HG03520 (cell line): Measurements from ENCODE around the gene EXOC6.

Source experiments
- ATAC-seq: cut with Tn5 transposase; IDR thresholded peaks from one replicate; pipeline ENCODE4 v1.9.1; 2021; ENCODE audit warnings: mild to moderate bottlenecking, moderate library complexity; ENCODE audit not compliant: unreplicated experiment

EXOC6 gene, protein sequence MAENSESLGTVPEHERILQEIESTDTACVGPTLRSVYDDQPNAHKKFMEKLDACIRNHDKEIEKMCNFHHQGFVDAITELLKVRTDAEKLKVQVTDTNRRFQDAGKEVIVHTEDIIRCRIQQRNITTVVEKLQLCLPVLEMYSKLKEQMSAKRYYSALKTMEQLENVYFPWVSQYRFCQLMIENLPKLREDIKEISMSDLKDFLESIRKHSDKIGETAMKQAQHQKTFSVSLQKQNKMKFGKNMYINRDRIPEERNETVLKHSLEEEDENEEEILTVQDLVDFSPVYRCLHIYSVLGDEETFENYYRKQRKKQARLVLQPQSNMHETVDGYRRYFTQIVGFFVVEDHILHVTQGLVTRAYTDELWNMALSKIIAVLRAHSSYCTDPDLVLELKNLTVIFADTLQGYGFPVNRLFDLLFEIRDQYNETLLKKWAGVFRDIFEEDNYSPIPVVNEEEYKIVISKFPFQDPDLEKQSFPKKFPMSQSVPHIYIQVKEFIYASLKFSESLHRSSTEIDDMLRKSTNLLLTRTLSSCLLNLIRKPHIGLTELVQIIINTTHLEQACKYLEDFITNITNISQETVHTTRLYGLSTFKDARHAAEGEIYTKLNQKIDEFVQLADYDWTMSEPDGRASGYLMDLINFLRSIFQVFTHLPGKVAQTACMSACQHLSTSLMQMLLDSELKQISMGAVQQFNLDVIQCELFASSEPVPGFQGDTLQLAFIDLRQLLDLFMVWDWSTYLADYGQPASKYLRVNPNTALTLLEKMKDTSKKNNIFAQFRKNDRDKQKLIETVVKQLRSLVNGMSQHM

DNA sequence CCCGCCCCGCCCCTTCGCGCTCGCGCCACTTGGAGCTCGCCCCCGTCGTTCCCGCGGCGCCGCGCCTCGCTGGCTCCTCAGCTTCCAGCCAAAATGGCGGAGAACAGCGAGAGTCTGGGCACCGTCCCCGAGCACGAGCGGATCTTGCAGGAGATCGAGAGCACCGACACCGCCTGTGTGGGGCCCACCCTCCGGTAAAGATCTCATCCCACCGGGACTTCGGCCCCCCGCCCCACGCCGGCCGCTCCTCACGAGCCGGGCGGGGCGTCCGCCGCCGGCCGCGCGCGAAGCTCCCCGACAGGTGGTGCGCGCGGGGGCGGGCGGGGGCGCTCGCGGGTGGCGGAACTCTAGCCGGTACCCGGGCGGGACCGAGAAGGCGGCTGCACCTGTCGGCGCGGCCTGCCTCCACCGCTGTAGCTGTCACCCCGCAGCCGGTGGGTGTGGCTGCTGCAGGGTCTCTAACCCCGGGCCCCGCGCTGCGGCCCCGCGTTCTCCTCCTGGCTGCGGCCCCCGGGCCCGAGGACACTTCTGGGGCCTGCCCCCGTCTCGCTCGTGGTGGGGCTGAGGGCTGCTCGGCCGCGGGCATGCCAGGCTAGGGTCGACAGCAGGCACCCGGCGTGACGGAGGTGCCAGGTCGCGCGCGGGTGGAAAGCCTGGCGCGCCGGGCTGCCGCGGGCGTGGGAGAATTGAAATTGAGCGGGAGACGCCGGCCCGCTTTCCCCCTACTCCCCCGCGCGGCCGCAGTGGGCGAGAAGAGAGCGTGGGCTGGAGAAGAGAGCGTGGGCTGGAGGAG lies at the start of gene EXOC6:
EXOC6 (plus strand) TSS at position 80 of the 793 bp plus-strand sequence; CDS start at position 94, 14 bp downstream.
- peak; percentile 69 for ATAC-seq

DNA sequence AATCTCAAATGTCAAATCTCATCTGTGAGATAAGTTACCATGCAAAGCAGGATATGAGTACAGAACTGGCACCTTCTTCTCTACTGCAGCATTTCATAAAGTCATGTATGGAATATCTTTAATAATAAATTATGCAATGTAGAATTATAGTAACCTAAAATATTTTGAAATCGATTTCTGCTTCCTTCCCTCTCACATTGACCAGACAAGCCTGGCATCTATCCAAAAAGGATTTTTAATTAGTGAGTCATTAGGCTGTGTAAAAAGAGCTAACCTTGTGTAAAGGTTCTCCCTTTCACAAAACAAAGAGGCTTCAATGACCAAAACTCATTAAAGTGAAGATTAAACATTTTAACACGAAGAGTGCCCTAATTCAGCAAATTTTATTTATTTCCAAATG lies 48.8 kb upstream of the EXOC6 start:
- no peak for ATAC-seq

DNA sequence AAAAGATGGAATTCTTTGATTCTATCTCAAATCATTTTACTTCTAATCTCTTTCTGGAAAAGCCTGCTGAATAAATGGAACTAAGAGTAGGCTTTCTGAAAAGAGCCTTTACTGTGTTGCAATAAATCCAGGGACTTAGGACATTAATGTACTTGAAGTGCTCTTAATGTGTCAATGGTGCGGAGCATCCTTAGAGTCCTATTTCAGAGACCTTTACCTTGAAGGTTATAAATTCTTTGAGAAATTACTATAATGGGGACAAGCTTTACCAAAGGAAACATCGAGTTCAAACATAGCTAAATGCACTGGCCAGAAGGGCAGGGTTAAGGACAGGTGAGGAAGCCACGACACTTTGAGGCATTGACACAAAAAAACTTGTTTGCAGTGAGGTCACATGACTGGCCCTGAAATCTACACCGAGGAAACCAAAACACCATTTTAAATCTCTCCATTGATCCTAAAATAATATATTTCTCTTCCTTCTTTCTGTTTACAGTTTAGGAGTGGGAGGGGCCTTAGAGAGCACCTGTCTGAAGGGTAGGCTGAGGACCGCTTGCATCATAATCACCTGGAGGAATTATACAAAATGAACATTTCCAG lies 48.1 kb upstream of the EXOC6 start:
- ATAC-seq: no peak

DNA sequence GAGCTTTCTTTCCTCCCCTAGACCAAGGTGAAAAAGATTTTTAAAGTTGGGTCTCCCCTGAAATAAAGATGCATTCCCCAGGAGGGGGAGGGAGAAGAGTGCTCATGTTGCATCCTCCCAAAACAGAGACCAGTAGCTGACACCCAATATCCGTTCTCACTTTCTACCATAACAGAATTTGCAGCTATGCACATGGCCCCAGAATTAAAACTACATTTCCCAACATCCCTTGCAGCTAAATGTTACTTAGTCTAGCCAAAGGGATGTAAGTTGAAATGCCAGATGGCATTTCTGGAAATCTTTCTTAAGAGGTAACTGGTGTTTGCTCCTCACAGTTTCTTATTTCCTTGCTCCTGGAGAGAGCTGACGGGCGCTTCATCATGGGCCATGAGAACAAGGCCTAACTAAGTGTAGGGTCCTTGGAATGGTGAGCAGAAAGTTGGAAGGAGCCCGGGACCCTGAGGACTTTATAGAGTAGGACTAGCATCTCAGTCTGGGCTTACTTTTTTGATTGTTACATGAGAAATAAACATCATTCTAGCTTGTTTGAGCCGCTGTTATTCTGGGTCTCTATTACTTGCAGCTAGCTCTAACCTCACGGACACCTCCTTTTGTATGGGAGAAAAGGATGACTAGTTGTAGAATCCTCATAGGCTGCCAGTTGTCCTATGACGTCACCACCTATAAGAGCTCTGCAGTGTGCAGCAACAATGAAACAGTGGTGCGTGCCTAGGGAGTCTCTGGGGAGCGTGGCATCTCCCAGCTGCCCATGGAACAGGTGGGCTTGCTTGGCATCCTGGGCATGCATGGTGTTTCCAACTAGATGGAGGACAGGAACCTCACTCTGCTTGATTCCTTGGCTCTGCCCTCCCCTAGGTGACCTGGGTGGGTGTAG lies 46.1 kb upstream of the EXOC6 start:
- no peak for ATAC-seq

DNA sequence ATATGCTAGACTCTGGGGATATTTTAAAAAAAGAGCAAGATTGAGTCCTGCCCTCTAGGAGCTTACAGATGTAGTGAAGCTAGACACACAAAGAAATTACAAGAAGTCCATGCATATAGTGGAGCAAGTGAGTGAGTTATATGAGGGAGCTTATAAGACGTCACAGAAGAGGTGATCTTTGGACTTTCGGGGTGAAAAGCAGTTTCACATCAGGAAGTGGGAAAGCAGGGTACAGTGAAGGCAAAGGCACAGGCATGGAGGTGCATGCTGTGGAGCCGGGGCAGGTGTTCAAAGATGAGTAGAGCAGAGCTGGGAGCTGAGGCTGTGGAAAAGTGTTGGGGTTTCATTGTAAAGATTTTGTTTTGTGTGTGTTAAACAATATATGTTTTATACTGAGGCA lies 38.5 kb upstream of the EXOC6 start:
- ATAC-seq: no peak

DNA sequence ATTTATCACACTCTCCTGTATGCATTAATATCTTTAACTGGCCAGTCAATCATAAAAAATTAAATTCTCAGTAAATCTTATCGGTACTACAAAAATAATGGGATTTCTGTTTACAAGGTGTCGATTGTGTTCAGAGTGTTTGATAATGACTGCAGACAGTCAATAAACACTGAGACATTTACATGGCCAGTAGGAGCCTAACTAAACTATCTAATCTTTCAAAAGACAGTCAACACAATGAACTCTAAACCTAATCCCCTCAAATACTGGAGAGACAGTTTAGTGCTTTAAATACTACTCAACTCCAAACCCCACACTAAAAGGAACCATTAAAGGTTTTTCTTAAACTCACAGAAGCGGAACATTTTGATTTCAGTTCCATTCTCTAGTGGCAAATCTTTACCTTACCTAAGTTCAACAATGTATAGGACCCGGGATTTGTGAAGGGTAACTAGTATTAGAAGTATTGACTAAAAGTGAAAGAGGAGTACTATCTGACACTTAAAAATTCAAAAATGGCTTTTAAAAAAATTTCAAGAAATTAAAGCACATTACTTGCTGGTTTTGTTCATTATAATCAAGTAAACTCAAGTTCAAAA lies 37.3 kb upstream of the EXOC6 start:
- no peak for ATAC-seq

DNA sequence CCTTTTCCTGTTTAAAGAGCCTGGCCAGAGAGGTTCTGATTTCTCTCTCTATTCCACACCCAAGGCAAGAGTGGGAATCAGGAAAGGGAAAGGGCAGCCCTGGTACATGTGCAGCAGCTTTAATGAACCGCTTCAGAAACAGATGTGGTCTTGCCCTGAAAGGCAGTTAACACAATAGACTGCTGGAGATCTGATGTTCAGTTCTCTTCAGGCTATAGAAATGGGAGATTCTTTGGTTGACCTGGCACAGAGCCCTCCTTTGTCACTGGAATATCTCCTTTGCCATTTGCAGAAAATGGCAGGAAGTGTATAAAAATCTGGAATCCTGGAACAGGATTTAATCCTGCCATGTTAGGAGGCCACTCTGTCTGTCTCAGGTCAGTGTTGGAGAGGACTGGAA lies 36.3 kb upstream of the EXOC6 start:
- no peak for ATAC-seq

DNA sequence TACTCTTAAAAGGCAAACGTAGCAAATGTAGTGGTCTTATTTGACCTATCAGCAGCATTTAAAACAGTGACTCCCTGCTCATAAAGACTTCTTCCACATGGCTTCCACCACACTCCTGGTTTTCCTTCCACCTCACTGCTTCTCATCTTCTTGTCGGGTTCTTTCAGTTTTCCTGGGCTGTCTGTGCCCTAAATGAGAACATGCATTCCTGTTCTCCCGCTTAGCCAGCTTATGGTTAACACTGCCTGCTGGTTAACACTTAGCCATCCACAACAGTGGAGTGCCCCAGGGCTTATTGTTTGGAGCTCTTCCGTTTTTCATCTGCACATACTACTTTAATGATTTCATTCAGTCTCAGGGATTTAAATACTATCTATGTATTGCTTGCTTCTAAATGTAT lies 34.3 kb upstream of the EXOC6 start:
- no peak for ATAC-seq

DNA sequence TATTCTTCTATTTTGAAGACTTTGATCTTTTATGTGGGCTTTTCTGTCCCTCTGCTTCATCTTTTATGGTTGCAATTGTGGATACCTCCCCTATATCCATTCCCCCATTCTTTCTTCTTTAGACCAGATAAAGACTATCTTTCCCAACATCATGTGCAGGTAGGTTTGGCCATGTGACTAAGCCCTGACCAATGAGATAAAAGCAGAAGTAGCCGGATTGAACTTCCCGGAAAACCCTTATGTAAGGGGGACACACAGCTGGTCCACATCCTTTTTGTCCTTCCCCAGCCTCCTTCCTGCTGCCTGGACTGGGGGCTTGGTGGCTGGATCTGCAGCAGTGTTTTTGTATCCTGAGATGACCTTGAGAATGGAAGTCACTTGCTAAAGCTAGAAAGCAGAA lies 33.5 kb upstream of the EXOC6 start:
- ATAC-seq: no peak

DNA sequence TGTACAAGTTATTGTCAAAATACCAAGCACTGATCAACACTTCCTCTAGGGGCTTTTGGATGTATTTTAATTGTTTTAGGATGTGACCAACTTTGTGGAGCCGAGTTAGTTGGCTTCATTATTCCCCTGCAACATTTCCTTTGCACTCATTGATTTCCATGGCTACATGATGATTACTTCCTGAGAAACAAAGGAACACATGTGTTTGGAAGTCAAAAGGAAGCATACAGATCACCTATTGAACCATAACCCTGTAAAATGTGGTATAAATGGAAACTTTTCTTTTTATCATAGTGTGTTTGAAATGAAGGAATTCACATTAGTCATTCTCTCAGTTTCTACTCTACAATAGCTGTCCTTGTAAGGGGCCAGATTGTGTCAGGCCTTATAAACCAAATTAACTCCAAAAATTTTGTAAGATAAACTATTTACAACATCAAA lies 32.2 kb upstream of the EXOC6 start:
- ATAC-seq: no peak

DNA sequence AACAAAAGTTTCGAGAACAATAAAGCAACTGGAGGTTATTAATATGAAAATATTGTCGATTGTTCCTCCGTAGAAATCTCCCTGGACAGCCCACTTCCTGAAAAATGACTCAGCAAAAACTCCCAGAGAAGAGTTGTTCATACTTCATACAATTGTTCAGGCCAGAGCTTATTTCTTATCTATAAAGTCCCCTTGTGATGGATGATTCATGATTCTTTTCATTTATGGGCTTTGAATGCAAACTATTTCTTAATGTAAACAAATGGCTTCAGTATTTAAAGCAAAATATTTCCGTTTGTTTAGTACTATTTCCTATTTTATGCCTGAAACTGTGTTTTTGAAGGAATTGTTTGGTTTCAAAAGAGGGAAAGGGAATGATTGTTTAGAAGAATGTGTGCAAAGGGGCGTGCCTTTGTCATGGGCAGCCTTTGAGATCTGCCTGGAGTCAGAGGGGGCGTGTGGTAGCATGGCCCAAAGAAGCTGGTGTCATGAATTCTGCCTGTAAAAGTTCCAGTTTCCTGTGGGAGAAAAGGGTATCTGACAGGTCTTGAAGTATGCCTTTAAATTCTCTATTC lies 26.2 kb upstream of the EXOC6 start:
- ATAC-seq: no peak

DNA sequence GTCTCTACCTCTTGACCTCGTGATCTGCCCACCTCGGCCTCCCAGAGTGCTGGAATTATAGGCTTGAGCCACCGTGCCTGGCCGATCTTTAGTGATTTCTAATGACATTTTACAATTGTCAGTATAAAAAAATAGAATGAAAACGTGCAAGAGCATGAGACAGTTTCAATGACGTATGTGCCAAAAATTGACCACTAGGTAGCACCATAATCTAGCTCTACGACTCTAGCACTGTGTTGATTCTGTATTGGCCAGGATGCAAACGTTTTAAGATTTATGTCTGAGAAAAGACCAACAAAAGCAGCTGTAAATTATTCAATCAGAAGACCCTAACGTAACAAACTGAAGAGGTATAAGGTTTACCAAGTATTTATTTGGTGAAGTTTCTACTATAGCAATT lies 25.4 kb upstream of the EXOC6 start:
- no peak for ATAC-seq

DNA sequence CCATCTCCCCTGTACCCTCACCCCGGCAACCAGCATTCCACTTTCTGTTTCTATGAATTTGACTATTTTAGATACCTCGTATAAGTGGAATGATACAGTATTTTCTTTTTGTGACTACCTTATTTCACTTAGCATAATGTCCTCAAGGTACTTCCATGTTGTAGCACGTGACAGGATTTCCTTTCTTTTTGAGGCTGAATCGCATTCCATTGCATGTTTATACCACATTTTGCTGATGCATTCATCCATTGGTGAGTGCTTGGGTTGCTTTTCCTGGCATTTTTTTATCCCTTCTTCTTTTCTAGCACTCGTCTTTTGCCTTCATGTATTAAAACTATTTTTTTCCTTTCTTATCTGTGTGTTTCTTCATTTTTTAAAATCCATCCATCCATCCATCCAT lies 22.3 kb upstream of the EXOC6 start:
- ATAC-seq: no peak

DNA sequence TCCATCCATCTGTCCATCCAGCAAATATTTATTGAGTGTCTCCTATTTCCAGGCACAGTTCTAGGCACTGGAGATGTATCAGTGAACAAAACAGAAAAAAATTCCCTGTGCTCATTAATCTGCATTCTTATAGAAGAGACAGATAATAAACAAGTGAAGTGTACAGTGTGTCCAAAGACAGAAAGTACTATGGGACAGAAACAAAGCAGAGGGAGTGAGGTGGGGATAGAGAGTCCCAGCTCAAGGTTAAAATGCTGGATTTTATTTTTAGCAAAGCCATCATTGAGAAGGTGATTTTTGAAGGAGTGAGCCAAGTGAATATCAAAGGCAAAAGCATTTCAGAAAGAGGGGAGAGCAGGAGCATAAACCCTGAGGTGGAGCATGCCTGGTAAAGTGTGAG lies 21.8 kb upstream of the EXOC6 start:
- no peak for ATAC-seq

DNA sequence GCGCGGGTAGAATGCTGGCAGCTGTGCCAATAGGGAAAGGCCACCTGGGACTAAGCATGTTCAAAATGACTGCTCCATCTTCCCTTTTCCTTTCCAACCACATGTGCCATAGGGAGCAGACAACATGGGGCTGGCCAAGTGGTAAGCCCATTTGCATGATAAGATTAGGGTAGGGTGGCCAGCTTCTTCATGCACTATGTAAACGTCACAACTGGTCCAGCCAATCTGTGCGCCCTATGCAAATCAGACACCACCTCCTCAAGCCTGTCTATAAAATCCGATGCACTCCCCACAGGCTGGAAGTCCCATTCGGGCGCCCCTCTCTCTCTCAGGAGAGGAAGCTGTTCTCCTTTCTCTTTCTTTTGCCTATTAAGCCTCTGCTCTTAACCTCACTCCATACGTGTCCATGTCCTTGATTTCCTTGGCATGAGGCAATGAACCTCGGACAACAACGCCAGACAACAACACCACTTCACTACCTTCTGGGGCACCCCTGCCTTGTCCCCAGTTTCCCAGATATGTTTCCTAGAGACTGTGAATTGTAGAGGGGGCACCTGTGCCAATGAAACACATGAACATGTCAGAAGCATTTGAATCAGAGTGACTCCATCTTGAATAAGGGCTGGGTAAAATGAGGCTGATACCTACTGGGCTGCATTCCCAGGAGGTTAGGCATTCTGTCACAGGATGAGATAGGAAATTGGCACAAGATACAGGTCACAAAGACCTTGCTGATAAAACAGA lies 19.1 kb upstream of the EXOC6 start:
- no peak for ATAC-seq

DNA sequence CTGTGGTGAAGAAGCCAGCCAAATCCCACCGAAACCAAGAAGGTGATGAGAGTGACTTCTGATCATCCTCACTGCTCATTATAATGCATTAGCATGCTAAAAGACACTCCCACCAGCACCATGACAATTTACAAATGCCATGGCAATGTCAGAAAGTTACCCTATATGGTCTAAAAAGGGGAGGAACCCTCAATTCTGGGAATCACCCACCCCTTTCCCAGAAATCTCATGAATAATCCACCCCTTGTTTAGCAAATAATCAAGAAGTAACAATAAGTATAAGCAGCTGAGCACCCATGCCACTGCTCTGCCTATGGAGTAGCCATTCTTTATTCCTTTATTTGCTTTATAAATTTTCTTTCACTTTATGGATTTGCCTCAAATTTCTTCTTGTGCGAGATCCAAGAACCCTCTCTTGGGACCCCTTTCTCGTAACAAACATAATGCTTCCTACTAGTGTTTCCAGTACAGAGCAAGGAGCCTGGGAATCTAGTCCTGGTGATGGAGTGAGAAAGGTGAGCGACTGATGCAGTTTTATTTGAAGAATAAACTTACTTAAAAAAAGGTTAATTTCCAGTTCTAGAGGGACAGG lies 18.4 kb upstream of the EXOC6 start:
- ATAC-seq: no peak

DNA sequence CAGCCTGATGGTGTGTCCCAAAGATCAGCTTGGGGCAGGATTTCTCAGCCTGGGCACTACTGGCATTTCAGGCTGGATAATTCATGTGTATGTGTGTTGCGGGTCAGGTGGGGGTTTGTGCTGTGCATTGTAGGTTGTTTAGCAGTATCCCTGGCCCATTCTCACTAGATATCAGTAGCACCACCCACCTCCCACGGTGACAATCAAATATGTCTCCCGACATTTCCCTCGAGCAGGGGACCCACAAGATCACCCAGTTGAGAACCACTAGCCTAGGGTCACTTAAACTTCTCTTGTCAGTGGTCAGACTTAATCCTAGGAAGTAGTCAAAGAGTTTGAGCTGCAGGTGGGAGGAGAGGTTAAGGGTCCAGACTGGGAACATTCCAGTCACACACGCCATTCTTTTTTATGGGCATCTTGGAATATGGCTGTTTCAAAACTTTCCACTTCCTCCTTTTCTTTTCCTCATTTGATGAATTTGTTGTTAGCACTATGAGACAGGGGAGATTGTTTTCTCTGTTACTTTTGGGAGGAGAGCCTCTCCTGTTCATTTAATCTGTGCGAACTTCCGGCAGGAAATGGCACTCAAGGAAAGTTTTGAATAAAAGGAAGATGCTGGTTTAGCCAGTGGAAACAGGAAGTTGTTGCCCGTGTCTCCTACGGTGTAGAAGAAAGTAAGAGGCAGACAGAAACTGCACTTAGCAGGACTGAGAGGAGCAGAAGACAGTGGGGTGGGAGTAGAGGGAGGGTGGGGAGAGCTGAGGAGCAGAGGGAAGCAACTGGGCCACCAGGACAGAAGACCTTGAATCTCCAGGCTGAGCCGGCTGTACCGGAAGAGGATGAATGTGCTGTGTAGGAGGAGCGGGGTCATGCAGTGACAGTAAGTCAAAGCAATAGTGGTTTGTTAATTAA lies 17.6 kb upstream of the EXOC6 start:
- no peak for ATAC-seq
